Activated CD4-positive, CD25-positive, alpha-beta regulatory T cell treated with anti-CD3 and anti-CD28 coated beads, Interleukin-2, amount 50 U/mL, for 72 hours (primary cell): Measurements from ENCODE around the gene SLC39A3.

Experiments used
- DNase-seq: peaks from one replicate; pipeline ENCODE4 v3.0.0; 2021

SLC39A3 gene

DNA sequence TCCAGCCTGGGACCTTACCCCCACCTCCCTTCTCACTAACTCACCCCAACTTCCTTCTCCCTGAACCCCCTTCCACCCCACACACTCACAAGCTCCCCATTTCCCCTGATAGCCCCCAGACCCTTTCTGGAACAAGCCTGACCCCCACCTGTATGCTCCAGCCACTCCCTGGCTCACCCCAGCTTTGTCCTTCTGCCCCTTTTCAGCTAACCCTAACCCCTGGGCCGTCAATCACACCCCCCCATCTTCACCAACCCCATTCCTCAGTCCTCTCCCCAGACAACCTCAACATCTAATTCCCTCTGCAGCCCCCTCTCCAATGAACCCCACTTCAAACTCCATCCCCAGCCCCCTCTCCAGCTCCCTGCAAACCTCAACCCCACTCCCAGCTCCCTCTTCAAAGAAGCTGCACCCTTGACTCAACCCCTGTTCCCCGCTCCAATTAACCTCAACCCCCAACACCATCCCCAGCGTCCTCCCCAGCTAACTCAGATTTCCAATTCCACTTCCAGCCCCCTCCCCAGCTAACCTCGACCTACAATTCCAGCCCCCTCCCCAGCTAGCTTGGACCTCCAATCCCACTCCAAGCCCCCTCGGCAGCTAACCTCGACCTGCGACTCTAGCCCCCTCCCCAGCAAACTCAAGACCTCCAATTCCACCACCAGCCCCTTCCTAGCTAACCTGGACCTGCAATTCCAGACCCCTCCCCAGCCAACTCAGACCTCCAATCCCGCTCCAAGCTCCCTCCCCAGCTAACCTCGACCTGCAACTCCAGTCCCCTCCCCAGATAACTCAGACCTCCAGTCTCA, 38.3 kb downstream of the SLC39A3 start:
- DNase-seq = no peak

DNA sequence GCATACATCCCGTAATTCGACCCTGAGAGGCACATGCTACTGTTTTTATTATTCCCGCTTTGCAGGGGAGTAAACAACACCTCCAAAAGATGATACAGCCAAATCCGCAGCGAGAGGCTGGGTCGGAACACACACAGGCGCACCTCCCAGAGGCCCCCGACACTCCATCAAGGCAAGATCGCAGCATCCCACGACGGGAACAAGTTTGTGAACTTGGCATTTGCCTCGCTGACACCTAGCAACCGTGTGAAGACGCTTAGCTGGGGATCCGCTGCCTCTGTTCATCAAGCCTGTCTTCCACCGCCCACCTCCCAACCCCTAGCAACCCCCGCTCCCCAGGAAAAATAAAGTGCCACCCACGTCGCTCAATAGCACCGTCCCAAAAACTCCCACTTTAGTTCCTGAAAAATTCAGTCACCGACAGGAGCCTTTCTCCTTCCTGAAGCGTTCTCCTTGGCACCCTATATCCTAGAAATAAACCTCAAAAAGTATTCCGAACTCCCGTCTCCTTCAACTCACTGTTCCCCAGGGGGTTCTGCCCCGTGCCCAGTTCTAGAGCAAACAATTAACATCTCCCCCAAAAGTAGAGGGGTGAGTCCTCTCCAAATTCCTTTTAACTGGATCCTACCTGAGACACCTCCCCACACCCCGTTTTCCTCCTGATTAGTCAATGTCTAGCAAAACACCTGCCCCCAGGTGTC, 39.0 kb downstream of the SLC39A3 start:
- DNase-seq = no peak

DNA sequence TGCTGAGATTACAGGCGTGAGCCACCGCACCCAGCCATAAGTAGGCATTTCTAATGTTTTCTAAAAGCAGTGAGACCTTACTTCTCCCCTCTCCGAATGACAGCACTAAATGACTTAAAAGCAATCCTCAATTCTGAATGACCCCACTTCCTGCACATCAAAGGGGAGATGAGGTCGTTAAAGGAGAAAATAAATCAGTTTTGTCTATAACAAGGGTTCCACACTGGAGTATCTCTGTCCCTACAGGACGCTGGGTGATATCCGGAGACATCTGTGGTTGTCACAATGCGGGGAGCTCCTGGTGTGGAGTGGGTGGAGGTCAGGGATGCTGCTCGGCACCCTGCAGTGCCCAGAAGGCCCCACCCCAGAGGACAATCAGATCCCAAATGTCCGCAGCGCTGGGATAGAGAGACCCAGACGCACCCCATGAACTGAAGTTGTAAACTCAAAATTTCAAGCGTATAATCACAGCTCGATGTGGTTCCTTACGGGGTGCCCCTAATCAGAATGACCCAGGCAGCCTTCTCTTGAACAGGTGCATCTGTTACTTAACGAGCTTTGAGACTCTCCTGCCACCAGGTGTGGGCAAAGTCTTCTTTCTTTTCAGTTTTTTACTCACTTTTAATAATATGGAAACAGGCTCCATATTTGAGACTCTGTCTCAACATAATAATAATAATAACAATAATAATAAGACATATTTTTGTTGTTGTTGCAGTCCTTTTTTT, 40.2 kb downstream of the SLC39A3 start:
- no peak for DNase-seq

DNA sequence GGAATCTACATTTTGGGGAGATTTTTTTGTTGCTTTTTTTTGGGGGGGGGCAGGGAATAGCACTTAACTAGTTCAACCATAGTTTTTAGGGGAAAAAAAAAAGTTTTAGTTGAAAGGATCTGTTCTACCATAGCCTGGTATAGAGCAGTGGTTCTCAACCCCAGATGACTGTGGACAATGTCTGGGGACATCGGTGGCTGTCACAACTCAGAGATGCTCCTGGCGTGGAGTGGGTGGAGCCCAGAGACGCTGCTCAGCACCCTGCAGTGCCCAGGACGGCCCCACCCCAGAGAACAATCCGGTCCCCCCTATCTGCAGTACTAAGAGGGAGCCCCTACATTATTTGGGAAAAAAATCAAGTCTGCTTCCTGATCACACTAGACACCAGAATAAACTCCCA, 45.6 kb downstream of the SLC39A3 start:
- DNase-seq = no peak

DNA sequence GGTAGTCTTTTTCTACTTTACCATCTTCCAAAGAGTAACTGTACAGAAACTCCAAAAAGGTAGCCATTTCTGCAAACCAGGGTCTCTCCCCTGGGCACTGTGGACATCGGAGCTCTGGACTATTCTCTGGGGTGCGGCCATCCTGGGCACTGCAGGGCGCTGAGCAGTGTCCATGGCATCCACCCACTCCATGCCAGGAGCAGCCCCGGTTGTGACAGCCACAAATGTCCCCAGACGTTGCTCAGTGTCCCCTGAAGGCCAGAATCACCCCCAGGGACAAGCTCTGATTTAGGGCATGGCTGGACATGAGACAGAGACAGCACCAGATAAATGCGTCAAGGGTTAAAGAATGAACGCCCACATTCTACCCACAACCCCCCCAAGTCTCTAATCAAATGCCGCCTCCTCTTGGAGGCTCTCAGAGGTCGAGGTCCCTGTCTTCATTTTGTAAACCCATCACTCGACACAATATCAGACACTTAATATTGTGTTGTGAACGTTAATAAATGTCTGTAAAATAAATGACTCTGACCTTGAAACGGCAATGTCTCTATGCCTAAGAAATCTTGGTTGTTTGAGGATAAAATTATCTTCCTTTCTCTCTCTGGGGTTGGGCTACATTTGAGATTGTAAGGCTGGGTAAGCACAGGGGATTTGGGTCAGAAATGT, 46.2 kb downstream of the SLC39A3 start:
- DNase-seq = no peak

DNA sequence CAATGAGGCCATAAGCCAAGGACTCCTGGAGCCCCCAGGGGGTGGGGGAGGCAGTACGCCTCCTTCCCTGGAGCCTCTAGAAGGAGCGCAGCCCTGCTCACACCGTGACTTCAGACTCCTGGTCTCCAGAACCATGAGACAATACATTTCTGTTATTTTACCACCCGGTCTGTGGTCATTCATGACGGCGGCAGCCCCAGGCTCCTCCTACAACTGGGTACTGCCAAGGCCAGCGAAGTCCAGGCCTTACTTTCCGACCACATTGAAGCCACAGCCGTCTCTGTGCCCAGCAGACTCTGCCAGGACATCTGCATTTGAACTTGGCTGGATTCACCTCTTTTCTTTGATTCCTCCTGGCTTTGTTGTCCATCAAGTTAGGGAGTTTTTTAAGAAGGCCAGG, 47.9 kb downstream of the SLC39A3 start:
- no peak for DNase-seq

DNA sequence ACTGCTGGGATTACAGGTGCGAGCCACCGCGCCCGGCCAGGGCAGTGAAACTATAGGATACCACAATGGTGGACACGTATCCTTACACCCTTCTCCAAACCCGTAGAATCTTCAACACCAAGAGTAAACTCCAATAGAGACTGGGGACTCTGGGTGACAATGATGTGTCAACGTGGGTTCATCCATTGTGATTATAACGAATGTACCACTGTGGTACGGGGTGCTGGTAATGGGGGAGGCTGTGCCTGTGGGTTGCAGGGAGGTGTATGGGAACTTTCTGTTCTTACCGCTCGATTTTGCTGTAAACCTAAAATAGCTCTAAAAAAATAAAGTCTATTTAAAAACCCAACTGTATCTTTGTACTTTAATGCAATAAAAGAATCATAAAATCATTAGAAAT, 49.0 kb downstream of the SLC39A3 start:
- DNase-seq = no peak

DNA sequence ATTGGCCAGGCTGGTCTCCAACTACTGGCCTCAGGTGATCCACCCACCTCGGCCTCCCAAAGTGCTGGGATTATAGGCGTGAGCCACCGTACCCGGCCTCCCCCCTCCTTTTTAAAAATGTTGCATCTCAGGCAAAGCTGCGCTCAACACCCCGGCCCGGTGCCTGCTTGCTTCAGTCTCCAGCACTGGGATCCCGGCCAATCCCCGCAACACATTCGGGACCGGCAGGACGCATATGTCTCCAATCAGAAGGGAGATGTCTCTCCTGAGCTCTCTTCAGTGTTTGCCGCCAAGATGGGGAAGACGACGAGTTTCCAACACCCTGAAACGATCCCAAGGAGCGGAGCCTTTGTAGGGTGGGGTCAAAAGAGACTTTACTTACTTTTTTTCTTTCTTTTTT, 53.5 kb downstream of the SLC39A3 start:
- no peak for DNase-seq

DNA sequence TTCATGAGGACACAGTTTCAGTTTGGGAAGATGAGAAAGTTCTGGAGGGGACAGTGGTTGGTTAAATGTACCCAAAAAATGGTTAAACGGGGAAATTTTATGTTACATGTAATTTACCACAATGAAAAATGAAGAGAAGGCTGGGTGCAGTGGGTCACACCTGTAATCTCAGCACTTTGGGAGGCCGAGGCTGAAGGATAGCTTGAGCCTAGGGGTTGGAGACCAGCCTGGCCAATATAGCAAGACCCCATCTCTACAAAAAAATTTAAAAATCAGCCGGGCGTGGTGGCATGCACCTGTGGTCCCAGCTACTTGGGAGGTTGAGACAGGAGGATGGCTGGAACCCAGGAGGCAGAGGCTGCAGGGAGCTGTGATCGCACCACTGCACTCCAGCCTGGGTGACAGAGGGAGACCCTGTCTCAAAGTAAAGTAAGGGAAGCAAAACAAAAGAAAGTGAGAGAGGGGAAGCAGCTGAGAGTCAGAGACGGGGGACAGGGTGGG, 54.6 kb downstream of the SLC39A3 start:
- DNase-seq = no peak

DNA sequence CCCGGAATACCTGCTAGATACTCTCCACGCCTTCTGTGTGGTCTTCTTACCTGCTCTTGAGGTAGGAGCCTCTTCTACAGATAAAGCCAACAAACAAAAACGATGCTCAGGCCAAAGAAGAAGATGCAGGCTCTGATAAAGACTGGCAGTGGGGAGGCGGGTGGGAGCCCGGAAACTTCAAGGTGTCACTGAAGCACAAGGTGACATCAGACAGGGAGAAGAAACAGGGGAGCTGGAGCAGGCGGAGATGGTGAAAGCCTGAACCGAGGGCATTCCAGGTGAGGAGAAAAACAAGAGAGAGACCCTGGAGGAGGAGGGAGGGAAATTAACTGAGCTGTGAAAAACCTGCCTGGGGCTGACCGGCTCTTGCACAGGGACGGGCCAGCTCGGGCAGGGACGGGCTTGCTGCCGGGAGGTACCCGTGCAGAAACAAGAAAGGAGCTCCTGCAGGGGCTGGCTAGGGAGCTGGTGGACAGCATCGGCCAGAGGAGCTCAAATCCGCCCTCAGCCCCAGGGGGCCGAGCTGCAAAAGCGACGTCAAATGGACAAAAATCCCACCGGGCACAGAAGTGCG, 56.3 kb downstream of the SLC39A3 start:
- no peak for DNase-seq
